Erythroblast (primary cell): Measurements from ENCODE around the gene AQP6.
"Not testable (repeated sequence)": the region's sequence is repeated elsewhere in the genome, so short reads cannot be mapped to it uniquely, and the experiment has no call there.

Experiments used
- DNase-seq, 2 experiments: peaks; one replicate each; lab custom pipeline; 2025; lab: John Stamatoyannopoulos, UW
- GATA1 ChIP-seq: IDR thresholded peaks from 2 replicates; pipeline ENCODE4 v1.6.1; 2011; ENCODE audit warnings: low read depth, mild to moderate bottlenecking, control low read depth, low read length, moderate library complexity
- POLR2A ChIP-seq: IDR thresholded peaks from 2 replicates; pipeline ENCODE4 v1.6.1; 2011; ENCODE audit warnings: mild to moderate bottlenecking, low read length

AQP6 gene

DNA sequence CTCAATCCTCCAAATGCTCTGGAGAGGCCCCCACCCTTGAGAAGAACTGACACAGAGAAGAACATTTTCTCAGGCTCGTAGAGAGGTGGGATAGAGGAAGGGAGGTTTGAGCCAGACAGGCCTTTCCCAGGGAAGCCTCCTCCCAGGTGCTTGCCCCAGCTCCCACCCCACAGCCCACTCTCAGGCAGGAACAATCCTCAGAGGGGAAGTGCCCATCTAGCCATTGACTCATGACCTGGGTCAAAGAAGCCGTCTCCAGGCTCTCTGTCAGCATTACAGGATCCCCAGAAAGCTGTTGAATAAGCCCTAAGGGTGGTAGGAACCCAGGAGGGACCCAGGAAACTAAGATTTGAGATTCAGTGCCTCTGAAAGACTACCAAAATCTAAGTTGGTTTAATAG, 3.8 kb downstream of the AQP6 start:
- DNase-seq = no peak
- TF ChIP-seq POLR2A = no peak
- no peak for TF ChIP-seq GATA1

DNA sequence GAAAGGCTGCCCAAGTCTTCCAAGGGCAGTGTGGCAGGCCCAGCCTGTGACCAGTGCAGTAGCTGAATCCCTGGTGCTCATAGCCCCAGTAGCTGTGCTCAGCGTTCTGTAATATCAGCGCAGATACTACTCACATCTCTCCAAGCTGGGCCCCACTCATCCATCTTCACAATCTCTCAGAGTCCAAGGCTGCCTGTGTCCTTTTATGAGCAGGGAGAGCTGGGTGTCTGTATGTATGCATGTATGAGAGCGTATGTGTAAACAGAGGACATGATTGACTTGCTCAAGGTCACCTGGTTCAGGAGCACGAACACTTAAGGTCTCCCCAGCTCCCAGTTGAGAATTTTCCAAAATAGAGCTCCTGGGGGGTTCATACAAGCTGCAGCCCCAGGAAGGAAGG, 5.4 kb downstream of the AQP6 start:
- TF ChIP-seq POLR2A = no peak
- no peak for TF ChIP-seq GATA1
- DNase-seq = no peak

- no peak for DNase-seq
- TF ChIP-seq POLR2A = no peak
- TF ChIP-seq GATA1 = no peak
These were observed 6.4 kb downstream of the AQP6 start for GRCh38 chr12:49979016-49979586.

GRCh38 chr12:49979791-49980190, 7.0 kb downstream of the AQP6 start:
- DNase-seq = no peak
- no peak for TF ChIP-seq GATA1
- no peak for TF ChIP-seq POLR2A

- peak; percentile 49 to 62 for DNase-seq
- TF ChIP-seq GATA1 = no peak
- TF ChIP-seq POLR2A = no peak
These were observed 8.0 kb downstream of the AQP6 start for GRCh38 chr12:49980501-49981349.

DNA sequence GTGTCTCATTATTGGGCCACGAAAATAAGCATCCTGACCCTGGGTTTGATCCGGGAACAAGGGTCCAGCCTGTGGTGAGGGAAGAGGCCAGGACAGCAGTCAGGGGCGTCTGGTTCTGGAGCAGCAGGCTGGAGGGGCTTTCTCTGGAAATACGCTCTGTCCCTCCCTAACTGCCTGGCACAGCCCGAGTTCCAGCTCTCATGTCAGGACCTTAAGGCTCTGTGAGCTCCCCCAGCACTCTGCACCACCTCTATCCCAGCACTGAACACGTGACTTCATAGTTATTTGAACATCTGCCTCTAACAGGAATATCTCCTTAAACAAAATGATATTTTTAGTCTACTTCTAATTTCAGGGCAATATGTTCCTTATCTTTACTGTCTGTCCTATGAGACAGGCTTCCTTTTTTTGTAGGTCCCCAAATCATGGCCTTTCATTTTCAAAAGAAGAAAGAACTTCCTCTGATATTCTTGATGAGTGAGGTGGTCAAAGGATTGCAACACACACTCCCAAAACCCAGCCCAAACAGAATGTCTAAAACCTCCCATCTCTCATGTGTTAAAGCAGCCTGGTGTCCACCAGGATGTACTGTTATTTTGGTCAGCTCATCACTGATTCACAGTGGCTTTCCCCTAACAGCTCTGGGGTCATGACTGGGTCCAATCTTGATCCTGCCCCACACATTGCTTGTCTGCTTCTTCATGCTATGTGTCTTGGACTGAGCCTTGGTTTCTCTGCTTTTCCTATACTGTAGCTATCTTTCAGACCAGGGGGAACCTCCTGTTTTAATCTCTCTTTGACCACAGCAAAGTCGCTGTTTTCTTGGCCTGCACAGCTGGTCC, 9.7 kb downstream of the AQP6 start:
- DNase-seq = peak; percentile 17 to 66
- TF ChIP-seq GATA1 = no peak
- no peak for TF ChIP-seq POLR2A

- TF ChIP-seq POLR2A (no peak), GATA1 (no peak)
- peak; percentile 56 to 77 for DNase-seq
These were observed 11.1 kb downstream of the AQP6 start for GRCh38 chr12:49983892-49984291.

DNA sequence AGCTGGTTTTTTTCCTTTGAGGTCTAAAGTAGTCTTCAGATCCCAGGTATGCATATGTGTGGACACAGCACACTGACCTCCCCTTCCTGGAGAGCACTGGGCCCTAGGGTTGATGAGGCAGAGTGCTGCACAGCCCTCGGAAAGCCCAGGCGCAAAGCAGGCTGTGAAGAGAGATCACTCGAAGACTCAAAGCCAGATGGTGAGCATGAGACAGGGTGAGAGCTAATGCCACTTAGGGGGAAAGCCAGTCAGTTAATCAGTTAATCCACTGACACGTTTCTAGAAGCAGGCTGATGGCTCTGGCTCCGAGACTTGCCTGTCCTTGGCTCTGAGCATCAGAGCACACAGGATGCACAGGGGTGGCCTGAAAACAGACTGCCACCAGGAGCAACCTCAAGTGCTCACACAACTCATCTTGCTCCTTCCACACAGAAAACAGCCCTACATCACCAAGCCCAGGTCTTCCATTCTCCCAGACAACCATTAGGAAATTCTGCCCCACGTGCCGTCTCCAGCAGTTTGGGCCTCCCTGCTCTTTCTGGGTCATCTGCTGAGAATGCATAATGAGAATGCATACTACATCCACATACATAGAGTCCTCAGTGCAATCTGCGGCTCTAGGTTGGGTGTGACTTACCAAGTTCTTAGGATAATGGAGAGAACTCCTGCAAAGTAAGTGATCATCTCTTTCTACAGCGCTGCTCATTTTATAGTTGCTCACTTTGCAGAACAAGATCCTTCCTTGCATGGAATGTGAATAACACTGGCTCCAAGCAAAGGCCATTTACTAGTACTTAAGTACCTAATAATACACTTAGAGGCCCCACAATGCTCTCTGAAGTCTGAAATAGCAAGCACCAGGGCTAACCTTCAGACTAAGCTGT, 12.0 kb downstream of the AQP6 start:
- no peak for TF ChIP-seq POLR2A
- no peak for TF ChIP-seq GATA1
- DNase-seq = no peak

GRCh38 chr12:49985981-49986380, 13.2 kb downstream of the AQP6 start:
- TF ChIP-seq GATA1 (no peak), POLR2A (no peak)
- DNase-seq = no peak

- DNase-seq = not testable (repeated sequence)
These were observed 13.7 kb downstream of the AQP6 start for GRCh38 chr12:49986476-49986875.

DNA sequence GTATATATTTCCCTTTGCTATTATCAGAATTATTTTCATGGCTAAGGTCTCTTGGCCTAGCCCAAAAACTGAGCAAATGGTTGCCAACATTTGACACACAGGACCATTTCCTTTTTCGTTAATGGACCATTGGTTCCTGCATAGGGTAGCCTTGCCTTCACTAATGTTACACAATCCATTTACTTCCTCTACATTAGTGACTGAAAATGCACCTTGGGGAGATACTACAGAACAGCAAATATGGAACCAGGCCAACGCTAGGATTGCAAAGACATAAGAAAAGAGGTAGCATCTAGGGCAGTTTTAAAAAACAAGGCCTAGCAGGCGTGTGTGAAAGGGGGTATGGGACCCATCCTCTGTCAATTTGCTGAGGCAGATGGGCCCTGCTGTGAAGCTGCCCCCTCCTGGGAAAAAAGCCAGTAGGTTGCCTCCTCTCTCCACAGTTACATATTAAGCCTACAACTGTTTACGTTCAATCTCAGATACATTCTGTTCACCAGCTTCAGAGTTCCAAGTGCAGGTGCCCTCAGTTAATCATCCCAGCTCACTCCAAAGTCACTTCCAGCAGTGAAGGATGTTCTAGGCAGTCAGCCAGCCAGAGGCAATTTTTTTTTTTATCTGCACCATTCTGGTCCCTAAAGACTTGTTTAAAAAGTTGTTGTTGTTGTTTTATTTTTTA, 15.0 kb downstream of the AQP6 start:
- no peak for DNase-seq
- TF ChIP-seq GATA1 (no peak), POLR2A (no peak)

DNA sequence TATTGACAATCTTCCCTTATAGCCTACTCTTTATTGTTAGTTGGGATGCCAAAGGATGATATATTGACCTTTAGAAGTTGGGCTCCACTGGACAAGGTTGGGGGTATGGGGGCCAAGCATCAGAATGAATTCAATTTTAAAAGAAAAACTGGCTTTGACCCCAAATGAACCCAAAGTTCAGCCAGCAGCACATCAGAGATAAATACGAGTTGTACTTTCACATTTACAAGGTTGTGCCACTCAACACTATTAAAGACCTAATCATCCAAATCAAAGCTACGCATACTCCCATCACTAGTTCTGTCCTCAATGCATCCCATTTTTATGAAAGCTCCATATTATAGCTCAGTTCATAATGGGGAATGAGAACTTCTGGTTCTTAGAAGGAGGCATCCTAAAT, 16.7 kb downstream of the AQP6 start:
- DNase-seq = not testable (repeated sequence)

DNA sequence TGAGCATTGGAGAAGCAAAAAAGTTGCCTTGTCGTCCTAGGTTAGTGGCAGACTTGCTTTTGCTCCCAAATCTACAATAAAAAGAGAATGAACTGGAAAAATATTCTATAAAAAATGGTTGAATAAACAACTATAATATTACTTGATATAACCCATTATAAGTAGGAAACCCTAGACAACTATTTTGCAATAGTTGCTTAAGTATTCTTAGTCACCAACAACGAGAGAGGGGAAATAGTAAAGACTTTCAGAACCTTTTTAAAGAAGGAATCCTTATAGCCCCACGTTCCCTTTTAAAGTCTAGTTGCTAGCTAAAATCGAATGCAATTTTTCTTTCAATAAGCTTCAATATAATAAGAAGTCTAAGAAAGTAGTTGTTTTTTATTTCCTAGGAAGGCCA, 17.5 kb downstream of the AQP6 start:
- DNase-seq = no peak
- TF ChIP-seq POLR2A = no peak
- no peak for TF ChIP-seq GATA1
